SU-DHL-6 (cell line): ENCODE measurements around the gene ERCC3.

Experiments
- EZH2phosphoT487 ChIP-seq: fragments of 200-600 bp; sonication (generic), shearing (Covaris generic); conservative IDR thresholded peaks from 2 replicates; pipeline ENCODE4 v1.6.1; 2018; ENCODE audit warnings: mild to moderate bottlenecking, antibody characterized with exemption, low read length, moderate library complexity, mixed read lengths
- TF ChIP-seq, protein P1 (sequence below): fragments of 200-600 bp; sonication (generic); IDR thresholded peaks from one replicate; pipeline ENCODE4 v1.5.1; 2017; ENCODE audit warnings: antibody characterized with exemption, mild to moderate bottlenecking, low read length, moderate library complexity; ENCODE audit not compliant: insufficient read depth, poor library complexity, severe bottlenecking

DNA sequence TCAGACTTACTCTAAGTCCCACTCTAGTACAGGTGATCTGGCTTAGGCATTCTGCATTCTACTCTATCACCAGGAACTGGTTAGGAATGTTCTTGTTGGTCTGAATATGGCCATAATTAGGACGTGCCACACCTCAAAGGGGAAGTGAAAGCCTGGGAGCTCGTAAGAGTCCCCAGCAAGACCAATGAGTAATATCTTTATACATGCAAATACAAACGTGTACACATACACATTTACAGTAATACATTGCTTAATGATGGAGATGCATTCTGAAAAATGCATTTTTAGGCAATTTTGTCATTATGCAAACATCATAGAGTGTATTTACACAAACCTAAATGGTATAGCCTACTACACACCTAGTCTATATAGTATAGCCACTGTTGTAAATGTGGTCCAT, 19.5 kb upstream of the ERCC3 start:
- TF ChIP-seq, protein P1, sequence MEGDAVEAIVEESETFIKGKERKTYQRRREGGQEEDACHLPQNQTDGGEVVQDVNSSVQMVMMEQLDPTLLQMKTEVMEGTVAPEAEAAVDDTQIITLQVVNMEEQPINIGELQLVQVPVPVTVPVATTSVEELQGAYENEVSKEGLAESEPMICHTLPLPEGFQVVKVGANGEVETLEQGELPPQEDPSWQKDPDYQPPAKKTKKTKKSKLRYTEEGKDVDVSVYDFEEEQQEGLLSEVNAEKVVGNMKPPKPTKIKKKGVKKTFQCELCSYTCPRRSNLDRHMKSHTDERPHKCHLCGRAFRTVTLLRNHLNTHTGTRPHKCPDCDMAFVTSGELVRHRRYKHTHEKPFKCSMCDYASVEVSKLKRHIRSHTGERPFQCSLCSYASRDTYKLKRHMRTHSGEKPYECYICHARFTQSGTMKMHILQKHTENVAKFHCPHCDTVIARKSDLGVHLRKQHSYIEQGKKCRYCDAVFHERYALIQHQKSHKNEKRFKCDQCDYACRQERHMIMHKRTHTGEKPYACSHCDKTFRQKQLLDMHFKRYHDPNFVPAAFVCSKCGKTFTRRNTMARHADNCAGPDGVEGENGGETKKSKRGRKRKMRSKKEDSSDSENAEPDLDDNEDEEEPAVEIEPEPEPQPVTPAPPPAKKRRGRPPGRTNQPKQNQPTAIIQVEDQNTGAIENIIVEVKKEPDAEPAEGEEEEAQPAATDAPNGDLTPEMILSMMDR: no peak
- TF ChIP-seq EZH2phosphoT487: no peak
